GM21528 (cell line): ENCODE data around the gene HDAC3.
A peak's percentile ranks its signal among the peaks of the same experiment; 100 is the strongest.

Source experiments
- ATAC-seq: cut with Tn5 transposase; IDR thresholded peaks from one replicate; pipeline ENCODE4 v1.9.1; 2021; ENCODE audit warnings: mild to moderate bottlenecking, moderate library complexity; ENCODE audit not compliant: unreplicated experiment, low FRiP score

The HDAC3 gene

GRCh38 chr5:141662028-141662427 is 25.4 kb upstream of the HDAC3 start:
- no peak for ATAC-seq

GRCh38 chr5:141657937-141658545 is 21.4 kb upstream of the HDAC3 start:
- ATAC-seq = no peak

- no peak for ATAC-seq
Observed at GRCh38 chr5:141657404-141657803, 20.8 kb upstream of the HDAC3 start.

- no peak for ATAC-seq
Observed at GRCh38 chr5:141656396-141656795, 19.7 kb upstream of the HDAC3 start.

- no peak for ATAC-seq
Observed at GRCh38 chr5:141655020-141655419, 18.4 kb upstream of the HDAC3 start.

- no peak for ATAC-seq
Observed at GRCh38 chr5:141654298-141654697, 17.6 kb upstream of the HDAC3 start.

GRCh38 chr5:141651728-141652105 is 15.1 kb upstream of the HDAC3 start:
- ATAC-seq = no peak

GRCh38 chr5:141650851-141651727 is 14.4 kb upstream of the HDAC3 start, which contains the start of gene FCHSD1:
TSS of gene FCHSD1 (minus strand) at chr5:141651418. CDS start at chr5:141651368, 50 bp downstream.
- ATAC-seq = peak; percentile 95

- no peak for ATAC-seq
Observed at GRCh38 chr5:141649972-141650371, 13.3 kb upstream of the HDAC3 start.

GRCh38 chr5:141649056-141649688 is 12.5 kb upstream of the HDAC3 start:
- no peak for ATAC-seq

- ATAC-seq = no peak
Observed at GRCh38 chr5:141647851-141648250, 11.2 kb upstream of the HDAC3 start.

- no peak for ATAC-seq
Observed at GRCh38 chr5:141647242-141647641, 10.6 kb upstream of the HDAC3 start.

GRCh38 chr5:141646026-141646425 is 9.4 kb upstream of the HDAC3 start:
- ATAC-seq = no peak

- no peak for ATAC-seq
Observed at GRCh38 chr5:141641634-141642267, 5.1 kb upstream of the HDAC3 start.

GRCh38 chr5:141640698-141641097 is 4.0 kb upstream of the HDAC3 start:
- ATAC-seq = no peak

- no peak for ATAC-seq
Observed at GRCh38 chr5:141640051-141640415, 3.4 kb upstream of the HDAC3 start.

- no peak for ATAC-seq
Observed at GRCh38 chr5:141639357-141640050, 2.9 kb upstream of the HDAC3 start.

- no peak for ATAC-seq
Observed at GRCh38 chr5:141638771-141639170, 2.1 kb upstream of the HDAC3 start.

GRCh38 chr5:141637767-141638419 is 1.2 kb upstream of the HDAC3 start:
- ATAC-seq = peak; percentile 27
